GM18498 (cell line): ENCODE results near the gene CHST7.

ENCODE experiments used
- ATAC-seq: cut with Tn5 transposase; IDR thresholded peaks from one replicate; pipeline ENCODE4 v1.9.1; 2021; ENCODE audit warnings: mild to moderate bottlenecking, moderate library complexity; ENCODE audit not compliant: unreplicated experiment

CHST7 gene

DNA sequence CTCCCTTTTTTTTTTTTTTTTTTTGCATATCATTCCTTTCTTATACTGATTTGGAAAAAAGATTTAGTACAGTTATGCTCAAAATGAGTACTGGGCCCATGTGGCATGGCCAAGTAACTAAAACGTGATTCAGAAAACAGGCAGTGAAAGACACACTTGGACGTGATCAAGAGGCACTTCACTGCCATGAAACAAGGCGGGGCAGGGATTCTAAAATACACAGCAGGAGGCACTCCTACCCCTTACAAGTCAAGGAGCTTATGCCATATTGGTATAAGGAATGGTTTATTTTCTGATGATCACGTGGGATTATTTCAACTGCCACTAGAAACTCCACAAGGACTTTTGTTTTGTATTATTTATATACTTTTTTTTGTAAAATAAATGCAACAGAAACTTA, 72.0 kb downstream of the CHST7 start:
- ATAC-seq, result no peak

DNA sequence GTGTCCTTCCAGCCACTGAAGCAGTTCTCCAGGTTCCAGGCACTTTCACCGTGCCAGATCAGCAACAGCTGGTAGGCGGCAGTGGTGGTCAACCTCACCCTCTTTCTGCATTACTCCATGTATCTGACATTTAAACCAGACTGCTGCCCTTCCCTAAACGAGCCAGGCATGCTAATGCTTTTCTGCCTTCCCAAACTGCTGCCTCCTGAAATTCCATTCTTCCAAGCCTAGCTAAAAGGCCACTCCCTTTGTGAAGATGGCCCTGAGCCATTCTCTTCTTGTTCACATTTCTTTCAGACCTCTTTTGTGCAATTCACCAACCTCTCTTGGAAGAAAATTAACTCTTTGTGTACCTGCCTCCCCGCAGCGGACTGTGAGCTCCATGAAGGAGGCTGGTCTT, 73.7 kb downstream of the CHST7 start:
- no peak for ATAC-seq
